Measurements from ENCODE around the gene ABLIM2. TPM values are rescaled to one million over a fixed set of nuclear protein-coding genes. Genes with fewer than 3 reads are reported as not detected.

ABLIM2 gene
- total RNA-seq, 1 experiment from 2014 or later = 6.1 TPM

- intact Hi-C loops (cut with micrococcal nuclease) = no loop called here
- POLR2A ChIA-PET = no interaction called here
- Histone ChIP-seq H4K20me1 (ENCODE audit: insufficient read depth) (no peaks in the 10 kb centered on the region), H3K27me3 (ENCODE audit: insufficient read depth, low read length) (0 out of 2 replicates have a peak, but pooled peaks cover 5% of the 10 kb centered on the region), H3K27ac (ENCODE audit: low read depth, low read length) (no peak overlapping the region), H3K9me2 (ENCODE audit: insufficient read depth) (no peaks in the 10 kb centered on the region), H3K4me3 (replicated peaks in 1 of 2; ENCODE audit: low read depth in 1 of 2, low read length in 2 of 2) (no peak overlapping the region), H2AFZ (ENCODE audit: low read depth, low read length, poor library complexity, severe bottlenecking) (no peak overlapping the region), H3K9ac (ENCODE audit: low read length) (no peak overlapping the region), H3K4me1 (ENCODE audit: control insufficient read depth in 1 of 2, insufficient read depth in 2 of 2, low read length in 2 of 2) (no peaks in the 10 kb centered on the region), H3K9me3 (ENCODE audit: control insufficient read depth in 1 of 2, insufficient read depth in 1 of 2, low read depth in 1 of 2, low read length in 2 of 2) (peaks cover 0 to 9% of the 10 kb centered on the region in 2 experiments; a peak in 1 of 4 replicates), H3K36me3 (ENCODE audit: control insufficient read depth in 1 of 2, insufficient read depth in 2 of 2, low read length in 2 of 2) (no peaks in the 10 kb centered on the region), H3K4me2 (ENCODE audit: low read length) (no peak overlapping the region), H3K79me2 (ENCODE audit: insufficient read depth, low read length) (no peaks in the 10 kb centered on the region)
- ATAC-seq (no peak), DNase-seq (ENCODE audit: low read depth, low spot score) (no peak)
- no peak for TF ChIP-seq ZNF274 (IDR thresholded peaks at IDR 0.05; ENCODE audit: low read depth, low read length)
- TF ChIP-seq JUND (IDR thresholded peaks at IDR 0.05) = no peak
- TF ChIP-seq EGR1 (IDR thresholded peaks at IDR 0.05; ENCODE audit: low read depth) = no peak
- no peak for TF ChIP-seq MAX (IDR thresholded peaks at IDR 0.05)
- TF ChIP-seq SRF (IDR thresholded peaks at IDR 0.05; ENCODE audit: low read depth) = no peak
- TF ChIP-seq SIN3A (IDR thresholded peaks at IDR 0.05; ENCODE audit: low read depth) = no peak
- TF ChIP-seq ZBTB33 (IDR thresholded peaks at IDR 0.05; ENCODE audit: extremely low read depth, insufficient replicate concordance, low read length) = no peak
- no peak for TF ChIP-seq RAD21 (IDR thresholded peaks at IDR 0.05; ENCODE audit: low read depth)
- no TSS peak for BruUV-seq (replicated peaks)
- RAD21 ChIA-PET (ENCODE audit: low non-redundant PET in 1 of 2, low total read pairs in 2 of 2, uncharacterized antibody in 2 of 2, unreplicated experiment in 2 of 2) = no interaction called here
- CTCF ChIA-PET = no interaction called here
Observed at GRCh38 chr4:8170341-8170740, 11.7 kb upstream of the ABLIM2 start.

- intact Hi-C loops (cut with micrococcal nuclease) = no loop called here
- Histone ChIP-seq H3K9me2 (ENCODE audit: insufficient read depth) (no peaks in the 10 kb centered on the region), H3K79me2 (ENCODE audit: insufficient read depth, low read length) (no peaks in the 10 kb centered on the region), H3K9me3 (ENCODE audit: control insufficient read depth in 1 of 2, insufficient read depth in 1 of 2, low read depth in 1 of 2, low read length in 2 of 2) (peaks cover 0 to 9% of the 10 kb centered on the region in 2 experiments; a peak in 1 of 4 replicates), H2AFZ (ENCODE audit: low read depth, low read length, poor library complexity, severe bottlenecking) (no peak overlapping the region), H3K27ac (ENCODE audit: low read depth, low read length) (no peak overlapping the region), H3K4me2 (ENCODE audit: low read length) (no peak overlapping the region), H3K4me1 (ENCODE audit: control insufficient read depth in 1 of 2, insufficient read depth in 2 of 2, low read length in 2 of 2) (no peaks in the 10 kb centered on the region), H3K9ac (ENCODE audit: low read length) (no peak overlapping the region), H3K4me3 (replicated peaks in 1 of 2; ENCODE audit: low read depth in 1 of 2, low read length in 2 of 2) (no peak overlapping the region), H4K20me1 (ENCODE audit: insufficient read depth) (no peaks in the 10 kb centered on the region), H3K27me3 (ENCODE audit: insufficient read depth, low read length) (0 out of 2 replicates have a peak, but pooled peaks cover 5% of the 10 kb centered on the region), H3K36me3 (ENCODE audit: control insufficient read depth in 1 of 2, insufficient read depth in 2 of 2, low read length in 2 of 2) (no peaks in the 10 kb centered on the region)
- CTCF ChIA-PET = no interaction called here
- TF ChIP-seq MAX (IDR thresholded peaks at IDR 0.05) (no peak), EZH2 (IDR thresholded peaks at IDR 0.05) (no peak), SIN3A (IDR thresholded peaks at IDR 0.05; ENCODE audit: low read depth) (no peak)
- POLR2A ChIA-PET = no interaction called here
- no peak for DNase-seq (ENCODE audit: low read depth, low spot score)
- BruUV-seq (replicated peaks) = no TSS peak
- no peak for ATAC-seq
- RAD21 ChIA-PET (ENCODE audit: low non-redundant PET in 1 of 2, low total read pairs in 2 of 2, uncharacterized antibody in 2 of 2, unreplicated experiment in 2 of 2) = no interaction called here
Observed at GRCh38 chr4:8169763-8170162, 11.2 kb upstream of the ABLIM2 start.
